Measurements from ENCODE around the gene SLC39A11.

SLC39A11 gene

GRCh38 chr17:72887322-72887721 is 205.2 kb downstream of the SLC39A11 start:
- H3K4me3 ChIP-seq (ENCODE audit: low read length), result no peak overlapping the region
- TF ChIP-seq, protein P1, sequence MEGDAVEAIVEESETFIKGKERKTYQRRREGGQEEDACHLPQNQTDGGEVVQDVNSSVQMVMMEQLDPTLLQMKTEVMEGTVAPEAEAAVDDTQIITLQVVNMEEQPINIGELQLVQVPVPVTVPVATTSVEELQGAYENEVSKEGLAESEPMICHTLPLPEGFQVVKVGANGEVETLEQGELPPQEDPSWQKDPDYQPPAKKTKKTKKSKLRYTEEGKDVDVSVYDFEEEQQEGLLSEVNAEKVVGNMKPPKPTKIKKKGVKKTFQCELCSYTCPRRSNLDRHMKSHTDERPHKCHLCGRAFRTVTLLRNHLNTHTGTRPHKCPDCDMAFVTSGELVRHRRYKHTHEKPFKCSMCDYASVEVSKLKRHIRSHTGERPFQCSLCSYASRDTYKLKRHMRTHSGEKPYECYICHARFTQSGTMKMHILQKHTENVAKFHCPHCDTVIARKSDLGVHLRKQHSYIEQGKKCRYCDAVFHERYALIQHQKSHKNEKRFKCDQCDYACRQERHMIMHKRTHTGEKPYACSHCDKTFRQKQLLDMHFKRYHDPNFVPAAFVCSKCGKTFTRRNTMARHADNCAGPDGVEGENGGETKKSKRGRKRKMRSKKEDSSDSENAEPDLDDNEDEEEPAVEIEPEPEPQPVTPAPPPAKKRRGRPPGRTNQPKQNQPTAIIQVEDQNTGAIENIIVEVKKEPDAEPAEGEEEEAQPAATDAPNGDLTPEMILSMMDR (conservative IDR thresholded peaks at IDR 0.05; ENCODE audit: low read depth, low read length), result no peak
- DNase-seq (ENCODE audit: low read depth), result no peak

- TF ChIP-seq, protein P1 (conservative IDR thresholded peaks at IDR 0.05; ENCODE audit: low read depth, low read length), result no peak
- no peak for DNase-seq (ENCODE audit: low read depth)
- H3K4me3 ChIP-seq (ENCODE audit: low read length), result no peak overlapping the region
Measured at GRCh38 chr17:72886622-72887021, 205.9 kb downstream of the SLC39A11 start.

DNA sequence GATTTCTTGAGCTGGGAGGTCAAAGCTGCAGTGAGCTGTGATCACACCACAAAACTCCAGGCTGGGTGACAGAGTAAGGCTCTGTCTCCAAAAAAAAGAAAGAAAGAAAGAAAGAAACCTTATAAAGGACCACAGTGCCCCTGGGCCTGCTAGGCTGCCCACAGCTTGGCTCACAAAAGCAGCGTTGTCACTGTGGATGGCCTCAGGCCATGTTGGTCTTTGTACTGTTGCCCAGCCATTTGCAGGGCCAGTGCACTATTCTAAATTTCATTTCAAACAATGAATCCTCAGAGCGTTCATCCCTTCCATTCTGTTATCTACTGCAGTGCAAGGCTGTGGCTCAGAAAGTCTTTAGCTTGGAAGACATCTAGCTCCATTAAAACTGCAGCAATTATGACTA is 208.4 kb downstream of the SLC39A11 start:
- TF ChIP-seq, protein P1 (conservative IDR thresholded peaks at IDR 0.05; ENCODE audit: low read depth, low read length), result no peak

GRCh38 chr17:72883351-72883750 is 209.1 kb downstream of the SLC39A11 start:
- DNase-seq (ENCODE audit: low read depth), result no peak
- TF ChIP-seq, protein P1 (conservative IDR thresholded peaks at IDR 0.05; ENCODE audit: low read depth, low read length), result no peak
- H3K4me3 ChIP-seq (ENCODE audit: low read length), result no peak overlapping the region

More for the DNA sequence above, 208.4 kb downstream of the SLC39A11 start:
- DNase-seq (ENCODE audit: low read depth), result no peak
- H3K4me3 ChIP-seq (ENCODE audit: low read length), result no peak overlapping the region

- no peak for DNase-seq (ENCODE audit: low read depth)
- H3K4me3 ChIP-seq (ENCODE audit: low read length), result no peak overlapping the region
- TF ChIP-seq, protein P1 (conservative IDR thresholded peaks at IDR 0.05; ENCODE audit: low read depth, low read length), result no peak
Measured at GRCh38 chr17:72882426-72882825, 210.1 kb downstream of the SLC39A11 start.

GRCh38 chr17:72879877-72880276 is 212.6 kb downstream of the SLC39A11 start:
- TF ChIP-seq, protein P1 (conservative IDR thresholded peaks at IDR 0.05; ENCODE audit: low read depth, low read length), result no peak
- no peak for DNase-seq (ENCODE audit: low read depth)
- no peak overlapping the region for H3K4me3 ChIP-seq (ENCODE audit: low read length)

- DNase-seq (ENCODE audit: low read depth), result no peak
- TF ChIP-seq, protein P1 (conservative IDR thresholded peaks at IDR 0.05; ENCODE audit: low read depth, low read length), result no peak
- H3K4me3 ChIP-seq (ENCODE audit: low read length), result no peak overlapping the region
Measured at GRCh38 chr17:72878975-72879660, 213.4 kb downstream of the SLC39A11 start.
